MG63 (cell line): ENCODE measurements around the gene PAM. TPM values are rescaled to one million over a fixed set of nuclear protein-coding genes. Genes with fewer than 3 reads are reported as not detected.

Experiments used
- DNase-seq: peaks from one replicate; pipeline ENCODE4 v3.0.0-alpha.2; 2020
- H3K27me3 ChIP-seq: fragments of 250-450 bp; sonication (Bioruptor Pico); 2 replicates; pipeline ENCODE4 v1.5.1; 2020; ENCODE audit warnings: mild to moderate bottlenecking, moderate library complexity
- H3K36me3 ChIP-seq: fragments of 250-450 bp; sonication (Bioruptor Pico); 2 replicates; pipeline ENCODE4 v1.5.1; 2020; ENCODE audit warnings: mild to moderate bottlenecking, moderate library complexity
- H3K4me3 ChIP-seq: fragments of 250-450 bp; sonication (Bioruptor Pico); 2 replicates; pipeline ENCODE4 v1.5.1; 2020; ENCODE audit warnings: mild to moderate bottlenecking, moderate library complexity
- H3K9me3 ChIP-seq: fragments of 250-450 bp; sonication (Bioruptor Pico); 2 replicates; pipeline ENCODE4 v1.5.1; 2020; ENCODE audit warnings: mild to moderate bottlenecking, moderate library complexity
- total RNA-seq: library from RNA; depleted of rRNA; stranded (reverse); fragments of >200 nt; shearing (Covaris generic); gene quantifications from 2 replicates; pipeline ENCODE4 v1.2.3, GENCODE V29; 2014; ENCODE audit warnings: low replicate concordance

PAM gene
- total RNA-seq, 1 experiment from 2014 or later: 119 TPM

DNA sequence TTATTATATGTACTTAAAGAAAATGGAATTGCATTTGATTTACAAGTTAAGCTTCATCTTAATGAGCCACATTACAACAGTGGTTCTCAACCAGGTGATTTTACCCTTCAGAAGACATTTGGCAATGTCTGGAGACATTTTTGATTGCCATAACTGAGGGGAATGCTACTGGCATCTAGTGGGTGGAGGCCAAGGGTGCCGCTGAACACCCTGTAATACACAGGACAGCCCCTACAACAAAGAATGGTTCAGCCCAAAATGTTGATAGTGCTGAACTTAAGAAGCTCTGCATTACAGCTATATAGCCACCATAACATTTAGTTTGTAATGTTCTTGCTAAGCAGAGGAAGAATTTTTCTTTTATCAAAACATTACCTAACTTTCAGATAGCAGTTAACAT is 103.1 kb downstream of the PAM start:
- no peak for DNase-seq
- H3K4me3 ChIP-seq: no peak overlapping the region
- no peaks in the 10 kb centered on the region for H3K36me3 ChIP-seq
- H3K9me3 ChIP-seq: no peaks in the 10 kb centered on the region
- no peaks in the 10 kb centered on the region for H3K27me3 ChIP-seq

DNA sequence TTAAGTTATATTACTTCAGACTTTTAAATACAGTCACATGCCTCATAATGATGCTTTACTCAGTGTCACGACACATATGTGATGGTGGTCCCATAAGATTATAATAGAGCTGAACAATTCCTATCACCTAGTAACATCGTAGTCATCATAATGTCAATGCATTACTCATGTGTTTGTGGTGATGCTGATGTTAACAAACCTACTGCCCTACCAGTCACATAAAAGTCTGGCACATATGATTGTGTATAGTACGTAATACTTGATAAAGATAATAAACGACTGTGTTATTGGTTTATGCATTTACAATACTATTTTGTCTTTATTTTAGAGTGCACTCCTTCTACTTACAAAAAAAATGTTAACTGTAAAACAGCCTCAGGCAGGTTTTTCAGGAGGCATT is 103.7 kb downstream of the PAM start:
- Histone ChIP-seq H3K27me3 (no peaks in the 10 kb centered on the region), H3K4me3 (no peak overlapping the region), H3K9me3 (no peaks in the 10 kb centered on the region), H3K36me3 (no peaks in the 10 kb centered on the region)
- DNase-seq: no peak

DNA sequence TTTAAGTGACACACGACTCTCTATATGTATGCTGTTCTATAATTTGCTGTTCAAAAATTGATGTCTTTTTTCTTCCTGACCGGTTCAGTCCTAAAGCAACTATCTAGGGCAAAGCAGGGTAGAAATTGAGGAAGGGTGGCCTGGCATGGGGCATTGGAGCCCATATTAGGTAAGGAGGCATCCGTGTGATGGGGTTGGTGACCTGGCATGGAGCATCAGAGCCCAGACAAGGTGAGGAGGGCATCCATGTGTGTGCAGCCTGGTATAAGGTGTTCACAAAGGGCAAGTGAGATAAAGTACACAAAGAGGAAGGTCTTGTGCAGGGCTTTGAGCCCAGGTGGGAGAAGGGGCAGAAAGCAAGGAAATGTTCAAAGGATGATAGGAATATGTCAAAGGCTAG is 104.9 kb downstream of the PAM start:
- no peak for DNase-seq
- Histone ChIP-seq H3K36me3 (no peaks in the 10 kb centered on the region), H3K9me3 (no peaks in the 10 kb centered on the region), H3K27me3 (no peaks in the 10 kb centered on the region), H3K4me3 (no peak overlapping the region)

DNA sequence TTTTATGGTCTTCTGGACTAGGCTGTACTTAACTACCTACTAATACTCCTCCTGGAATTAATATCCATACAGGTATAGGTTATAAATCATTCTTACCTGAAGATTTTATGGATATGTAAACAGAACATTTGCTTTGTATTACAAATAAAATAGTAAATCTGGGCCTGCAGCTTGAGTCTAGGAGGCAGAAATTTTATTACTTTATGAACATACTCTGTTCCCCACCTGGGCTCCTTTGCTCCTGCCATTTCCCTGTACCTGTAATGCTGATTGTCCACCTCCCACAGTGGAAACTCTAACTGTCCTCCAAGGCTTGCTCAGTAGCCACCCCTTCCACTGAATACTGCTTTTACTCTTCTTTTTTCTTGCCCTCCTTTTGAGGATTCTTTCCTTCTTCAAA is 108.0 kb downstream of the PAM start:
- no peak for DNase-seq
- Histone ChIP-seq H3K9me3 (no peaks in the 10 kb centered on the region), H3K4me3 (no peak overlapping the region), H3K27me3 (no peaks in the 10 kb centered on the region), H3K36me3 (no peaks in the 10 kb centered on the region)

DNA sequence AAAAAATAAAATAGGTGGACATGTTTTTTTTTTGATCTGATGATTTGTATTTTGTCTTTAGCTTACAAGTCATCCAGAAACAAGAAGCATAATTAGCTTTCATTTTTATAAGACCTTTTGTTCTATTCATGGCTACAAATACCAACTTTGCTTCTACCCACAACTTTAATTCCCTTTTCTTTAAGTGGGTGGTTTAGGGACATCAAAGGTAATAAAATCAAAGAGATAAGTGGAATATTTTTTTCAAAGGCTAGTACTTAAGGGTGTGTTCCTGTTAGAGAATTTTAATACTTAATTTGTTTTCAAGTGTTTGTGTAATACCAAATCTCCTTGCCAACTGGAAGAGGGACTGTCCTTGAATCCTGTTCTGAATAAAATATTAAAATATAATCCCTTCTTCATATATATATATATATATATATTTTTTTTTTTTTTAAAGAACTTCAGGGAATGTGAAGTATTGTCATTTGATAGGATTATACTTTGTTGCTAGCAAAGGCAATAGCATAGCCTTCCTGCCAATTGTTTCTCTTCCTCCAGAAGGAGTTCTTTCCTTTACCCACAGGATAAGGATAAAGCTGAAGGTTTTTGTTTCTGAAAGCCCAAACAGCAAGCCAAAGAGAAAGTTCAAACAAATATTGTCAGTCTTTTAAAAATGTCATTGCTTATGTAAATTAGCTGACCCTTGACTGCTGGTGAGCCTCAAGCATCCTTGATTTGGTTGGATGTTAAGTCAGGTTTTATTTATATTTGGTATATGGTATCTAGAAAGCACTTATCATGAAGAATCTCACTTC is 108.9 kb downstream of the PAM start:
- H3K36me3 ChIP-seq: no peaks in the 10 kb centered on the region
- no peak overlapping the region for H3K4me3 ChIP-seq
- DNase-seq: no peak
- no peaks in the 10 kb centered on the region for H3K27me3 ChIP-seq
- no peaks in the 10 kb centered on the region for H3K9me3 ChIP-seq

DNA sequence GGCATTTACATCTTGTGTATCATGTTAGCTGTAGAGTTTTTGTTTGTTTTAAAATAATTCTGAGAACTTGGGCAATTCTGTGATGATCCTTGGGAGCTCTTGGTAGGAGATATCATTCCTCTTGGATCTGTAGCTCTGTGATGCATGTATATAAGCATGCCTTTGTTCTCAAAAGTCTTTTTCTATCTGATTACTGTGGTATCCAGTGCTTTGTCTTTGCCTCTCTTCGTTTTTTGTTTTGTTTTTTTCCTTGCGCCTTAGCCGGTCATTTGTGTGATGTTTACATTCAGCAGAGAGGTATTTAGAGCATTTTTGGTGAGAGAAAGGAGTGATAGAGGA is 110.0 kb downstream of the PAM start:
- peak overlapping the region; percentile 62 for H3K4me3 ChIP-seq
- H3K9me3 ChIP-seq: no peaks in the 10 kb centered on the region
- DNase-seq: no peak
- H3K36me3 ChIP-seq: no peaks in the 10 kb centered on the region
- H3K27me3 ChIP-seq: no peaks in the 10 kb centered on the region

DNA sequence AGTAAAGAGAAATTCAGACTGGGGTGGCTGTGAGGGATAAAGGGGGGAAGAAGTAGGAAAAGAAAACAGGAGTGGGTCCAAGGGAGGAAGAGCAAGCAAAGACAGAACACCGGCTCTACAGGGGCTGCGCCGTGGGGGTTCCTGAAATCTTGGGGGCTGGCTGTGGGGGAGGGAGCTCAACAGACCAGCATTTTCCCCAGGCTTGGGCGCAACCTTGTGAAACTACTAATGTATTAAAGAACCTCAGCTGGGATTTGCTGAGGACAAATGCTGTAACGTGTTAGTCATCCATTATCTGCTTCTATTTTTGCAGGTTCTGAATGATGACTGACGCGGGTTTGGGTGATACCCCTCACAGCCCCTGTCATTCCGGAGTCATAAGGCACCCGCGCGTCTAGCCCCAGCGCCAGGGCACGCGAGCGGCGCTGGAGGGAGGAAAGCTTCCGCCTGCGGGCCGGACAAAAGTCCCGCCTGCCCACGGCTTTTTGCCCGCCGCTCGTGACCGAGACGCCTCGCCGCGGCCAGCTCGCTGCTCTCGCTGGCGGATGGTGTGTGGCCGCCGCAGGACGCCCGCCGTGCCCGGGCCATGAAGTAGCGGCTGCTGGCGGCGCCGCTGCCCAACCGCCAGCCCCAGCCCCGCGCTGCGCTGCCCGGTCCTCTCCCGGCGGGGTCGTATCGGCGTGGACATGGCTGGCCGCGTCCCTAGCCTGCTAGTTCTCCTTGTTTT is 110.6 kb downstream of the PAM start:
- Histone ChIP-seq H3K36me3 (no peaks in the 10 kb centered on the region), H3K9me3 (no peaks in the 10 kb centered on the region), H3K27me3 (no peaks in the 10 kb centered on the region), H3K4me3 (peak overlapping the region; percentile 62)
- peak; percentile 78 for DNase-seq

DNA sequence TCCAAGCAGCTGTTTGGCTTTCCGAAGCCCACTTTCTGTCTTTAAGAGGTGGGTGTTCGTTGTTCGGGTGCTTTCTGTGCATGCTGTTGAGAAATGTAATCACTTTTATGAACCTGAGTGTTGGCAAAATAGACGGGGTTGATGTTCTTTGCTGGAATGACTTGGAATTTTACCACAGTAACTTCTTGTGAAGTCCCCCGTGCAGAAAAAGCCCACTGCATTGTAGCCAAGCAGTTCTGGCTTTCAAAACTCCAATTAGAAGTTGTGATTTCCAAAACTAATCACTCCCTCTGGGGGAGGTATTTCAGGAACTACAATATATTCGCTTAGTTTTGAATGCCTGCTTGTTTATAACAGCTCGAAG is 111.1 kb downstream of the PAM start:
- DNase-seq: no peak
- Histone ChIP-seq H3K27me3 (no peaks in the 10 kb centered on the region), H3K4me3 (peak overlapping the region; percentile 62), H3K9me3 (no peaks in the 10 kb centered on the region), H3K36me3 (no peaks in the 10 kb centered on the region)

DNA sequence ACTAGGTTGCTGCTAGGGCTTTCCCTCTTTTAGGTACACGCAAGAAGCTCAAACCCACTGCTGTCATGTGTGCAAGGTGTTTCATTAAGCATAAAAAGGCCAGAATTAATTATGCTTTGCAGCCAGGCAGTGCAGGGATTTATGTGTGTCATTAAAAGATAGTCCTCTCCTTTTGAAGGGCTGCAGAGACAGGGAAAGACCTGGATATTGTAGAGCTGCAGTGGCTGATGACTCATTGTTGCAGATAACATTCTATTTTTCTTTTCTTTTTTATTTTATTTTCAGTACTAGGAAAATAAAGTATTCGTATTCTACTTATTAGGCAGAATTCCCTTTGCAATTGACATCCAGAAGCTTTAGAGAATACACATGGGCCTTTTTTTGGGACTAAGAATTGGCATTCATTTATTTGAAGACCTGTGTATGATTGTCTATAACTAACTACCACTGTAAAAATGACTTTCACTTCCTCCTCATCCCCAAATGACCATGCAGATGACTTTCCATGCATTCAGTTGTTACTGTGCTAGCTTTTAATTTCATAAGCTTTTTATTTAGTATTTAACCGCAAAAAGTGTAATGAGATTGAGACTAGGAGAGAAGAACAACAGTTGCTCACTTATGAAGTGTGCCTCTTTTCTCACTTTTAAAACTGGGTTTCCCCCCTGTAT is 113.0 kb downstream of the PAM start:
- no peaks in the 10 kb centered on the region for H3K9me3 ChIP-seq
- H3K4me3 ChIP-seq: no peak overlapping the region
- H3K27me3 ChIP-seq: no peaks in the 10 kb centered on the region
- no peak for DNase-seq
- no peaks in the 10 kb centered on the region for H3K36me3 ChIP-seq

DNA sequence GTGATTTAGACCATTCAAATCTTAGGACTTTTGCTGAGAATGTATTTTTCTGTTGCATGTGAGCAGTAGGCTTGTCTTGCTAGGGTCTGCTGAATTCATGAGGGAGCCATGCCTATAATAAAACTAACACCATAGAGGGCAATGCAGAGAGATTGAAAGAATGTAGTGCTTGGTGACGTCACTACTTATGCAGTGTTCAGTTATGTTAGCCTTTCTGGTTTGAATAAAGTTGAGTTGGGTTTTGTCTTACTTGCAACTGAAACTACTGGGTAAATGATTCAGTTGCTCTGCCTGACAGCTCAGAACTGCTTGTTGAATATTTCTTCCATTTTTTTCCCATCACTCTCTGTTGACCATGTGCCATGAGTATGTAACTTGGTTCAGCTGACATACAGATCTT is 114.1 kb downstream of the PAM start:
- H3K36me3 ChIP-seq: no peaks in the 10 kb centered on the region
- H3K27me3 ChIP-seq: no peaks in the 10 kb centered on the region
- no peak overlapping the region for H3K4me3 ChIP-seq
- DNase-seq: no peak
- no peaks in the 10 kb centered on the region for H3K9me3 ChIP-seq

DNA sequence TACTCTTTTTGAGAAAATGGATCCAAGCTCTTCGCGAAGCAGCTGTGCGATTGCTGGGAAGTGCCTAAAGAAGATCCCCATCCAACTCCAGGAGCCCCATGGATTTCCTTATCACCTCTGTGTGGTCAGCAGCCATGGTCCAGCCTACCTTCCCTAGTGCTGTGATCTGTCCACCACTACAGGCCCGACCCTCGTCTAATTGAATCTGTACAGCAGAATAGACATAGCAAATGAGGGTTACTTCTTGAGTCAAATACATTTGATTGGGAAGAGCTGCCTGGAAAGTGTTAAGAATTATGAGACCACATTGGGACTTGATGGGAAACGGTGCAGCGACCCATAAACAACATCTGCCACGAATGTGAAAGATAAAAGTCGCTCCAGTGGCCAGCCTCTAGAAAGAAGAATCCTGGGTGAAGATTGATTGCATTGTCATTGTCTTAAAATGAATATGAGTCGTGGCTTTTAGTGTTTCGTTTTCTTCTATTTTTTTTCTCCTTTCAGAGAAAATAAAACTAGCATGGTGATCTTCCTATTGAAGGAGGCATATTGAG is 118.4 kb downstream of the PAM start:
- H3K9me3 ChIP-seq: no peaks in the 10 kb centered on the region
- no peaks in the 10 kb centered on the region for H3K27me3 ChIP-seq
- H3K36me3 ChIP-seq: no peaks in the 10 kb centered on the region
- DNase-seq: no peak
- no peak overlapping the region for H3K4me3 ChIP-seq

DNA sequence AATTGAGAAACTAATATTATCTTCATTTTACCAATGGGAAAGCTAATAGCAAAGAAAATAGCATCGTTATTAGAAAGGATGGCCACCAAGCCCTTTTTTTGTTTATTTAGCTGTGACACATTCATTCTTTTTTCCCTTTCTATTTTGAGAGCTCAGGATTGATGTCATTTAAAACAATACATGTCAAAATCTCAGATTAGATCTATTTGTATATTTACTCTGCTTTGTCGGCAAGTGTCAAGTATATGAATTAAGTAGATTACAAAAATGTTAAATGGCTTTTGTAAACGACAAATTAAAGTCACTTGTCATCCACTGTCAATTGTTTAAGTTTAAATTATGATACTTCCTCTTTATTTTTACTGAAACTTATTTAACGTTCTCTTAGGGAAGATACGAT is 118.9 kb downstream of the PAM start:
- Histone ChIP-seq H3K4me3 (no peak overlapping the region), H3K27me3 (no peaks in the 10 kb centered on the region), H3K9me3 (no peaks in the 10 kb centered on the region), H3K36me3 (no peaks in the 10 kb centered on the region)
- no peak for DNase-seq

DNA sequence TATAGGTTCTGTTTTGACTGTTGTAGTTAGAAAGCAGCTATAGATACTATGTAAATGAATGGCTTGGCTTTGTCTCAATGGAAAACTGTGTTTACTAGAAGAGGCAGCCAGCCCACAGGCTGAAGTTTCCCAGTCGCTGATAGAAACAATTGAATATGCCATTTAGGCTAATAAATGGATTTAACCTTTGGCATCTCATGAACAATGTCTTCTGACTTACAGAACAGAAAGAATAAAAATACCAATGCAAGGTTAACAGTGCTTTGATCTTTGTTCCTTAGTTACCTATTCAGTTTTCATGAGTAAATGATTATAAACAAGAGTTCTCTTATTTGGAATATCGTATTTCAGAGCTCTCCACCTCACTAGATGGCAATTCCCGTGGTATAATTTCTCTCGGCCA is 120.6 kb downstream of the PAM start:
- no peak for DNase-seq
- Histone ChIP-seq H3K27me3 (no peaks in the 10 kb centered on the region), H3K9me3 (no peaks in the 10 kb centered on the region), H3K4me3 (no peak overlapping the region), H3K36me3 (no peaks in the 10 kb centered on the region)

DNA sequence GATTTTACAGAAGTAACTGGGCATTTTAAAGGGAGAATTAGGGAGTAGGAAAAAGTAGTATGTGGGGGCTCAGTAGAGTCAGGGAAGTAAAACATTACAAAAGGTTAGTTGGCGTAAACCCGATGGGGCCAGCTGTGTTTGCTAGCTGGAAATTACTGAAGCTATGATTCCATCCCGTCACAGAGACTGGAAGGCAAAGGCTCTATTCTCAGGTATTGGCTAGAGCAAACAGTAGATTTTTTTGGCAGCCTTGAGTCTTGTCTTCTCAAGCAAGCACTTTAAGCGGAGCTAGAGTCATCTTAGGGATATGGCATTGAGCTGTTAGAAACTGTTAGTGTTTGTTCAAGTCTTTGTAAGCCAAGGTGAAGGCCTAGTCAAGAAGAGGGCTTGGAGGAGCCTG is 121.5 kb downstream of the PAM start:
- Histone ChIP-seq H3K4me3 (no peak overlapping the region), H3K9me3 (no peaks in the 10 kb centered on the region), H3K36me3 (no peaks in the 10 kb centered on the region), H3K27me3 (no peaks in the 10 kb centered on the region)
- DNase-seq: no peak

DNA sequence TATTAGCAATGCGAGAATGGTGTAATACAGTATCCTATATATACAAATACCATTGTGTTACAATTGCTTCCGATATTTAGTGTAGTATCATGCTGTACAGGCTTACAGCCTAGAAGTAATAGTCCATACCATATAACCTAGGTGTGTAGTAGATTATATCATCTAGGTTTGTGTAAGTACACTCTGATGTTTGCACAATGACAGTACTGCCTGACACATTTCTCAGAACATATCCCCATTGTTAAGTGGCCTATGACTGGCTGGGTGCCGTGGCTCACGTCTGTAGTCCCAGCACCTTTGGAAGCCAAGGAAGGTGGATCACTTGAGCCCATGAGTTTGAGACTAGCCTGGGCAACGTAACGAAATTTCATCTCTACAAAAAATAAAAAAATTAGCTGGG is 124.6 kb downstream of the PAM start:
- Histone ChIP-seq H3K9me3 (no peaks in the 10 kb centered on the region), H3K27me3 (no peaks in the 10 kb centered on the region), H3K36me3 (no peaks in the 10 kb centered on the region), H3K4me3 (no peak overlapping the region)
- no peak for DNase-seq

DNA sequence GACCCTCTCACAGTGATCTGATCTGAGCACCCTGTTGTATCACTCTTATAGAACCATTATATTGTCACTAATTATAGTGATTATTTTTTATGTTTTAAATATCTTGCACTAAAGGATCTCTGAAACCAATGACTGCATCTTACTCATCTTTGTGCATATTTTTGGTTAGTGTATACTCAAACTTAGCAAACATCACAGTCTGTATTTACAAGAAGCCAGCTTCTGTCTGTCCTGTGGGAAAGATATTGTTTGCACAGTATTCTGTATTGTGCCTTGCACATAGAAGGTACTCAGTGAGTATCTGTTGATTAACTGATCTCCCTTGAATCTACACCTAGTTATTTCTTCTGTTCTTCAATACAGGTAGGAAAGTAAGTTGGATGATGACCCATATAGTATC is 131.5 kb downstream of the PAM start:
- Histone ChIP-seq H3K4me3 (no peak overlapping the region), H3K36me3 (no peaks in the 10 kb centered on the region), H3K27me3 (no peaks in the 10 kb centered on the region), H3K9me3 (no peaks in the 10 kb centered on the region)
- no peak for DNase-seq

DNA sequence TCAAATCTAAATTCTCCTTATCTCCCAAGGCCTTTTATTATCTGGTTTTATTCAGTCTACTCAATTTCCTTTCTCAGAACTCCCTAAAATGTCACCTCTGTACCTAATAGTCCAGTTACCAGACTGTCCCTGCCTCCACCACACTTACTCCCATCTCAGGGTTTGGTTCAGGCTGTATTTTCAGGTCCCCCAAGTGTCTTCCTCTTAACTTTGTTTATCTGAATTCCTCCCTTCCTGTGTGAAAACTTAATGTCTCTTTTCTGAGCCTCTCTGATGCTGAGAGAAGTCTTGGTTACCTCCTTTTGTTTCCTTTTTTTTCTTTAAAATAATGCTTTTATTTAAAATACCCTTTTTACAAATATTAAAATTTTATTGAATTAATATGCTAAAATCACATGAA is 133.4 kb downstream of the PAM start:
- Histone ChIP-seq H3K36me3 (no peaks in the 10 kb centered on the region), H3K4me3 (no peak overlapping the region), H3K9me3 (no peaks in the 10 kb centered on the region), H3K27me3 (no peaks in the 10 kb centered on the region)
- no peak for DNase-seq

DNA sequence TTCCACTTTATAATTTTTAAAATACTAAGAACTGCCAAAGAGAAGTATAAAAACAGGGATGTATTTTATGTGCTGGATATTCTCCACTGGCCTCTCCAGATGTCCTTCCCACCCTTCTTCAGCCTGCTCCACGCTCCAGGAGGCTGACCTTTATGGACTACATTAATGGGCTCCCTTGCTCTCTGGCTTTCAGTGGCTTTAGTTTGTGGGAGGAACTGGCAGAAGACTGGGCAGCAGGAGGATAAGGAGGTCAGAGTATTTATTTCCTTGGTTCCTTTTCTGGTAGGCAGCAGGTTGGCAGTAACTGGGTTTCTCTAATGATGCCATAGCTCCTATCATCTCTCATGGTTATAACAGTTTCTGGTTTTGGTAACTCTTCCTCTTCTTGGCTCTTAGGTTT is 133.9 kb downstream of the PAM start:
- DNase-seq: no peak
- Histone ChIP-seq H3K36me3 (no peaks in the 10 kb centered on the region), H3K27me3 (no peaks in the 10 kb centered on the region), H3K4me3 (no peak overlapping the region), H3K9me3 (no peaks in the 10 kb centered on the region)
